Measurements from ENCODE around the gene TMEM248. TPM values are rescaled to one million over a fixed set of nuclear protein-coding genes. Genes with fewer than 3 reads are reported as not detected.

The TMEM248 gene
- total RNA-seq, 1 experiment from 2014 or later, result 98.0 TPM

DNA sequence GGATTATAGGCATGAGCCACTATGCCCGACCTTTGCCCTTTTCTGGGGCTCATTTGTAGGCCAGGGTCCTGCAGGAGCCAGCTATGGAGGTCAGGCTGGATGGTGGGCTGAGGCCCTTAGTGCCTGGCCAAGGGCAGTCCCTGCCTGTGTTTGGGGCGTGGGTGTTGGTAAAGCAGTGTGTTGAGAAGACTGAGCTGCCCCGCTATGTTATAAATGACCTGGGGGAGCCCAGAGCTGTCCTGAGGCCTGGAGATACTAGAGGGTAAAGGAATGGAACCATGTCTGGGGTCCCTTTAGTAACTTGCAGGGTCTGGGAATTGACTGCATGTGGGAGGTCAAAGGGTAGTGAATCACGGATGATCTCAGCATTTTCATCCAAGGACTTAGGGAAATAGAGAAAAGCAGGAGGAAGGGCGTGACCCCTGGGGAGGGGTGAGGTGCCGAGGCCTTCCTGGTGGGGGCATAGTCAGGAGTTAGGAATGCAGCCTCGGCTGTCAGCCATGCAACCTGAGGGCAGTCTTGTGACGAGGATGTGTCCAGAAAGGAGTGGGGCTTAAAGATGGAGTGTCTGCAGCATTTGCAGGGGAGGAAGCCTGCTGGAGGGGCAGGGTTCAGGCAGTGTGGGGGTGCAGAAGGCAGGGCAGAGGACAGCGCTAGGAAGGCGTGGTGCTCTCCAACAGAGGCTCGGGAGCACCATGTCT, 31.5 kb downstream of the TMEM248 start:
- H3K27ac Mint-ChIP-seq (ENCODE audit: unreplicated experiment), result peak overlapping the region; percentile 80
- peaks cover 93% of the 10 kb centered on the region for H3K36me3 Mint-ChIP-seq (ENCODE audit: insufficient read depth, unreplicated experiment)
- peaks cover 3% of the 10 kb centered on the region; the same call in 1 of the 2 replicates for H3K36me3 ChIP-seq (ENCODE audit: control insufficient read depth, insufficient read depth, low read length)
- no peak overlapping the region for H3K4me3 Mint-ChIP-seq (ENCODE audit: unreplicated experiment)
- no peak overlapping the region for H3K4me3 ChIP-seq (ENCODE audit: low read depth, low read length)
- intact Hi-C loops (cut with micrococcal nuclease; ENCODE audit: unreplicated experiment), result loop anchor here (2.0 kb wide), 1 partner anchor 42 kb away; the partner anchor contains the start of gene SBDS
- no peaks in the 10 kb centered on the region for H3K9me3 Mint-ChIP-seq (ENCODE audit: unreplicated experiment)
- no peaks in the 10 kb centered on the region for H3K9me3 ChIP-seq
- POLR2A ChIA-PET, result no interaction called here
- peaks cover 19% of the 10 kb centered on the region for H3K4me1 ChIP-seq
- peaks cover 10% of the 10 kb centered on the region for H3K4me1 Mint-ChIP-seq (ENCODE audit: low read depth, unreplicated experiment)
- H3K27me3 ChIP-seq (replicated peaks; ENCODE audit: control insufficient read depth, insufficient read depth, low read length), result no peaks in the 10 kb centered on the region
- DNase-seq, result peak; percentile 59 to 74
- BruUV-seq (replicated peaks), result no TSS peak
- CTCF ChIA-PET, result interaction anchor here (1.0 kb wide), 1 partner anchor 20 kb away, joined by 3 read pairs; no protein-coding TSS in a partner anchor
- H3K27me3 Mint-ChIP-seq (ENCODE audit: insufficient read depth, unreplicated experiment), result no peaks in the 10 kb centered on the region
- TF ChIP-seq, protein P1, sequence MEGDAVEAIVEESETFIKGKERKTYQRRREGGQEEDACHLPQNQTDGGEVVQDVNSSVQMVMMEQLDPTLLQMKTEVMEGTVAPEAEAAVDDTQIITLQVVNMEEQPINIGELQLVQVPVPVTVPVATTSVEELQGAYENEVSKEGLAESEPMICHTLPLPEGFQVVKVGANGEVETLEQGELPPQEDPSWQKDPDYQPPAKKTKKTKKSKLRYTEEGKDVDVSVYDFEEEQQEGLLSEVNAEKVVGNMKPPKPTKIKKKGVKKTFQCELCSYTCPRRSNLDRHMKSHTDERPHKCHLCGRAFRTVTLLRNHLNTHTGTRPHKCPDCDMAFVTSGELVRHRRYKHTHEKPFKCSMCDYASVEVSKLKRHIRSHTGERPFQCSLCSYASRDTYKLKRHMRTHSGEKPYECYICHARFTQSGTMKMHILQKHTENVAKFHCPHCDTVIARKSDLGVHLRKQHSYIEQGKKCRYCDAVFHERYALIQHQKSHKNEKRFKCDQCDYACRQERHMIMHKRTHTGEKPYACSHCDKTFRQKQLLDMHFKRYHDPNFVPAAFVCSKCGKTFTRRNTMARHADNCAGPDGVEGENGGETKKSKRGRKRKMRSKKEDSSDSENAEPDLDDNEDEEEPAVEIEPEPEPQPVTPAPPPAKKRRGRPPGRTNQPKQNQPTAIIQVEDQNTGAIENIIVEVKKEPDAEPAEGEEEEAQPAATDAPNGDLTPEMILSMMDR (IDR thresholded peaks at IDR 0.05; ENCODE audit: insufficient read depth in 1 of 2, low read depth in 1 of 2, low read length in 1 of 2, severe bottlenecking in 1 of 2, unreplicated experiment in 1 of 2), result no peak

DNA sequence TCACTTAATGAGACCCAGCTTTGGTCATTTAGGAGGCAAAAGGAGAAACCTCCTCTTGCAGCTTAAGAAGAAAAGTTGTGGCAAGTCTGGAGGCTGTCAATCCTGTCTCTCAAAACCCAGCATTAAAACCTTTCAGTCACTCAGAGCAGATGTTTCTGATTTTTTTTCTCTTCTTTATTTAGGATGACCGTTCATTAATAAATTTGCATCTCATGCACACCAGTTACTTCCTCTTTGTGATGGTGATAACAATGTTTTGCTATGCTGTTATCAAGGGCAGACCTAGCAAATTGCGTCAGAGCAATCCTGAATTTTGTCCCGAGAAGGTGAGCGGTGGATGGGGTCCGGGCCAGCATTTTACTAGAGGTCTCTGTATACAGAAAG, 32.0 kb downstream of the TMEM248 start:
- intact Hi-C loops (cut with micrococcal nuclease; ENCODE audit: unreplicated experiment), result loop anchor here (2.0 kb wide), 1 partner anchor 42 kb away; the partner anchor contains the start of gene SBDS
- Mint-ChIP-seq H3K4me3 (ENCODE audit: unreplicated experiment) (no peak overlapping the region), H3K27me3 (ENCODE audit: insufficient read depth, unreplicated experiment) (no peaks in the 10 kb centered on the region), H3K27ac (ENCODE audit: unreplicated experiment) (peak overlapping the region; percentile 80), H3K9me3 (ENCODE audit: unreplicated experiment) (no peaks in the 10 kb centered on the region), H3K36me3 (ENCODE audit: insufficient read depth, unreplicated experiment) (peaks cover 94% of the 10 kb centered on the region), H3K4me1 (ENCODE audit: low read depth, unreplicated experiment) (peaks cover 10% of the 10 kb centered on the region)
- H3K9me3 ChIP-seq, result no peaks in the 10 kb centered on the region
- H3K4me1 ChIP-seq, result peaks cover 19% of the 10 kb centered on the region
- TF ChIP-seq, protein P1 (IDR thresholded peaks at IDR 0.05; ENCODE audit: insufficient read depth in 1 of 2, low read depth in 1 of 2, low read length in 1 of 2, severe bottlenecking in 1 of 2, unreplicated experiment in 1 of 2), result no peak
- ChIA-PET POLR2A (no interaction called here), CTCF (interaction anchor here (1.0 kb wide), 1 partner anchor 19 kb away, joined by 3 read pairs; no protein-coding TSS in a partner anchor)
- peaks cover 4% of the 10 kb centered on the region for H3K36me3 ChIP-seq (ENCODE audit: control insufficient read depth, insufficient read depth, low read length)
- DNase-seq, result no peak
- no TSS peak for BruUV-seq (replicated peaks)
- no peaks in the 10 kb centered on the region for H3K27me3 ChIP-seq (replicated peaks; ENCODE audit: control insufficient read depth, insufficient read depth, low read length)
- no peak overlapping the region for H3K4me3 ChIP-seq (ENCODE audit: low read depth, low read length)

DNA sequence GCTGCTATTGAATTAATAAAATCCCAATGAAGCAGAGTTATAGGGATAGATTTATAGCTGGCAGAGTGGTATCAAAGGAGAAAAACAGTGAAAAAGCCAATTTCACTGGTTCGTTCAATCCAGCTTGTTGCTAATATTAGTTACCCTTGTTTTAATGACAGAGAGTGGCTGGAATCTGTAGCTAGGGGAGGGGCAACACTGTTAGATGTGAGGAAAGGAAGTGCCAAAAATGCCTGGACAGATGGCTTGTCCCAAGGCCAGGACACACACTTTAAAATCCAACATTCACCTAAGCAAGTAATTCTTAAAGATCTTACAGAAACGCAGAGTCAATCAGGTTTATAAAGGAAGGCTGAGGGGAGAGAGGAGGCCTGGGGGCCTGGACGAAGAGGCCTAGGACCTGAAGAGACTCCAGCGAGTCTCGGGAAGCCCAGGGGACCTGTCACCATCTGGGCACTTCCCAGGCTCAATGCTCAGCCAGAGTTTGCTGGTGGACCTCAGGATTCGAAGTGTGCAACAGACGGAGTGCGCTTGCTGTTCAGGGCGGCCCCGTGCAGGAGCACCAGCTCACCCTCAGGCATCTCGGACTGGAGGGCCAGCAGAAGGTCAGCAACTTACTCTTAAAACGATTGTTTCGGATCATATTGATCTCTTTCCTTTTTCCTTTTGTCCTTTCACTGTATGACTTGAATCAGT, 36.7 kb downstream of the TMEM248 start:
- intact Hi-C loops (cut with micrococcal nuclease; ENCODE audit: unreplicated experiment), result no loop called here
- CTCF ChIA-PET, result no interaction called here

More for the DNA sequence above, 36.7 kb downstream of the TMEM248 start:
- TF ChIP-seq, protein P1 (IDR thresholded peaks at IDR 0.05; ENCODE audit: insufficient read depth in 1 of 2, low read depth in 1 of 2, low read length in 1 of 2, severe bottlenecking in 1 of 2, unreplicated experiment in 1 of 2), result no peak
- Mint-ChIP-seq H3K9me3 (ENCODE audit: unreplicated experiment) (no peaks in the 10 kb centered on the region), H3K27me3 (ENCODE audit: insufficient read depth, unreplicated experiment) (no peaks in the 10 kb centered on the region), H3K36me3 (ENCODE audit: insufficient read depth, unreplicated experiment) (peaks cover 81% of the 10 kb centered on the region), H3K4me3 (ENCODE audit: unreplicated experiment) (no peak overlapping the region), H3K27ac (ENCODE audit: unreplicated experiment) (no peak overlapping the region), H3K4me1 (ENCODE audit: low read depth, unreplicated experiment) (peaks cover 5% of the 10 kb centered on the region)
- H3K4me1 ChIP-seq, result peaks cover 5% of the 10 kb centered on the region
- POLR2A ChIA-PET, result no interaction called here
- no peaks in the 10 kb centered on the region for H3K27me3 ChIP-seq (replicated peaks; ENCODE audit: control insufficient read depth, insufficient read depth, low read length)
- H3K36me3 ChIP-seq (ENCODE audit: control insufficient read depth, insufficient read depth, low read length), result peaks cover 2% of the 10 kb centered on the region; the same call in 1 of the 2 replicates
- BruUV-seq (replicated peaks), result no TSS peak
- no peak overlapping the region for H3K4me3 ChIP-seq (ENCODE audit: low read depth, low read length)
- no peaks in the 10 kb centered on the region for H3K9me3 ChIP-seq
- DNase-seq, result no peak

All from Caco-2 (cell line).